Trophoblast cell (in vitro differentiated cells and primary cell): ENCODE results near the gene MTHFS.

Experiments used
- DNase-seq, 2 donors: peaks; one replicate each; pipeline ENCODE4 v3.0.0-alpha.2; 2016
- H2AFZ ChIP-seq: 2 replicates; pipeline ENCODE4 v1.6.1; 2013; ENCODE audit warnings: low read length, moderate library complexity, mild to moderate bottlenecking; ENCODE audit not compliant: insufficient read depth, poor library complexity
- H2AK5ac ChIP-seq: 2 replicates; pipeline ENCODE4 v1.6.1; 2013; ENCODE audit warnings: mild to moderate bottlenecking, low read length
- H2BK120ac ChIP-seq: 2 replicates; pipeline ENCODE4 v1.6.1; 2013; ENCODE audit warnings: low read length, mild to moderate bottlenecking, moderate library complexity; ENCODE audit not compliant: insufficient read depth, poor library complexity
- H2BK12ac ChIP-seq: 2 replicates; pipeline ENCODE4 v1.6.1; 2013; ENCODE audit warnings: mild to moderate bottlenecking, low read length, moderate library complexity
- H2BK5ac ChIP-seq: 2 replicates; pipeline ENCODE4 v1.6.1; 2013; ENCODE audit warnings: low read length, low read depth, moderate library complexity, mild to moderate bottlenecking; ENCODE audit not compliant: poor library complexity
- H3K14ac ChIP-seq: 2 replicates; pipeline ENCODE4 v1.6.1; 2013; ENCODE audit warnings: mild to moderate bottlenecking, low read length
- H3K18ac ChIP-seq: 2 replicates; pipeline ENCODE4 v1.6.1; 2013; ENCODE audit warnings: mild to moderate bottlenecking, low read length
- H3K23ac ChIP-seq: 2 replicates; pipeline ENCODE4 v1.6.1; 2013; ENCODE audit warnings: low read length
- H3K27ac ChIP-seq: 2 replicates; pipeline ENCODE4 v1.5.1; 2013; ENCODE audit warnings: low read depth, mild to moderate bottlenecking, inconsistent platforms, low read length, moderate library complexity
- H3K27me3 ChIP-seq: 2 replicates; pipeline ENCODE4 v1.6.1; 2013; ENCODE audit warnings: inconsistent platforms, mild to moderate bottlenecking, low read length, moderate library complexity; ENCODE audit not compliant: insufficient read depth
- H3K36me3 ChIP-seq, 2 experiments: 1 replicate in 1 of 2; 2 replicates in 1 of 2; pipeline ENCODE4 v1.6.1; 2013; ENCODE audit warnings: low read length in 2 of 2, mild to moderate bottlenecking in 2 of 2, moderate library complexity in 1 of 2; ENCODE audit not compliant: insufficient read depth in 2 of 2, control insufficient read depth in 1 of 2
- H3K4ac ChIP-seq: 2 replicates; pipeline ENCODE4 v1.6.1; 2013; ENCODE audit warnings: low read depth, mild to moderate bottlenecking, low read length, moderate library complexity
- H3K4me1 ChIP-seq, 2 experiments: 1 replicate in 1 of 2; 2 replicates in 1 of 2; pipeline ENCODE4 v1.6.1; 2013; ENCODE audit warnings: low read length in 2 of 2, mild to moderate bottlenecking in 2 of 2, moderate library complexity in 1 of 2; ENCODE audit not compliant: insufficient read depth in 2 of 2, control insufficient read depth in 1 of 2
- H3K4me2 ChIP-seq: 2 replicates; pipeline ENCODE4 v1.6.1; 2013; ENCODE audit warnings: inconsistent platforms, mild to moderate bottlenecking, low read length, moderate library complexity
- H3K4me3 ChIP-seq: 2 replicates; pipeline ENCODE4 v1.5.1; 2013; ENCODE audit warnings: mild to moderate bottlenecking, low read depth, low read length, inconsistent platforms
- H3K79me1 ChIP-seq: one replicate; pipeline ENCODE4 v1.6.1; 2013; ENCODE audit warnings: low read length
- H3K79me2 ChIP-seq: 2 replicates; pipeline ENCODE4 v1.6.1; 2013; ENCODE audit warnings: low read length, mild to moderate bottlenecking; ENCODE audit not compliant: control insufficient read depth, insufficient read depth, poor library complexity
- H3K9ac ChIP-seq: 2 replicates; pipeline ENCODE4 v1.6.1; 2013; ENCODE audit warnings: mild to moderate bottlenecking, low read length
- H3K9me3 ChIP-seq: 2 replicates; pipeline ENCODE4 v1.6.1; 2013; ENCODE audit warnings: low read depth, mild to moderate bottlenecking, control low read depth, inconsistent platforms, low read length; ENCODE audit not compliant: insufficient read depth
- H4K12ac ChIP-seq: 2 replicates; pipeline ENCODE4 v1.6.1; 2013; ENCODE audit warnings: low read depth, mild to moderate bottlenecking, low read length, moderate library complexity
- H4K8ac ChIP-seq: 2 replicates; pipeline ENCODE4 v1.6.1; 2013; ENCODE audit warnings: low read depth, mild to moderate bottlenecking, low read length, moderate library complexity
- H4K91ac ChIP-seq: one replicate; pipeline ENCODE4 v1.6.1; 2013; ENCODE audit warnings: low read depth, mild to moderate bottlenecking, low read length, moderate library complexity
- WGBS: extraction: QIAGEN DNeasy Blood & Tissue Kit; methylation state at CpG from one replicate; pipeline ENCODE4 v1.1.7; 2013; ENCODE audit warnings: missing lambda C conversion rate; ENCODE audit not compliant: insufficient read length, insufficient coverage; ENCODE audit errors: extremely low coverage; 5-methylcytosine and 5-hydroxymethylcytosine counted together

MTHFS gene

GRCh38 chr15:79897380-79897678 is 515 bp upstream of the MTHFS start:
- Histone ChIP-seq H3K14ac (peak overlapping the region; percentile 69), H2BK5ac (peak overlapping the region; percentile 37), H3K27me3 (no peaks in the 10 kb centered on the region), H2BK120ac (peak overlapping the region; percentile 61), H2AK5ac (no peak overlapping the region), H3K27ac (peak overlapping the region; percentile 78), H3K4me2 (peak overlapping the region; percentile 77), H3K4ac (peak overlapping the region; percentile 35), H3K18ac (peak overlapping the region; percentile 76), H3K79me1 (peaks cover 8% of the 10 kb centered on the region), H3K4me3 (peak overlapping the region; percentile 81), H4K8ac (peak overlapping the region; percentile 84), H2BK12ac (no peak overlapping the region), H3K36me3 (no peaks in the 10 kb centered on the region), H3K4me1 (peaks cover 0 to 2% of the 10 kb centered on the region in 2 experiments), H4K91ac (peak overlapping the region; percentile 76), H3K79me2 (peaks cover 10% of the 10 kb centered on the region), H3K9me3 (no peaks in the 10 kb centered on the region), H4K12ac (peak overlapping the region; percentile 79), H3K9ac (peak overlapping the region; percentile 71), H3K23ac (no peak overlapping the region), H2AFZ (peak overlapping the region; percentile 34)
- DNase-seq: no peak
- no CpG with 5 or more reads among the region's 8 CpGs for WGBS

- H3K18ac ChIP-seq: peak overlapping the region; percentile 61
- H3K4ac ChIP-seq: peak overlapping the region; percentile 84
- H3K4me2 ChIP-seq: peak overlapping the region; percentile 77
- H2AFZ ChIP-seq: peak overlapping the region; percentile 84
- peaks cover 0 to 2% of the 10 kb centered on the region in 2 experiments for H3K4me1 ChIP-seq
- peak overlapping the region; percentile 58 for H4K12ac ChIP-seq
- peaks cover 8% of the 10 kb centered on the region for H3K79me1 ChIP-seq
- H3K36me3 ChIP-seq: no peaks in the 10 kb centered on the region
- no peaks in the 10 kb centered on the region for H3K27me3 ChIP-seq
- peak overlapping the region; percentile 59 for H4K91ac ChIP-seq
- H3K9ac ChIP-seq: peak overlapping the region; percentile 82
- peak overlapping the region; percentile 35 for H2AK5ac ChIP-seq
- peak overlapping the region; percentile 69 for H3K14ac ChIP-seq
- H2BK5ac ChIP-seq: peak overlapping the region; percentile 36
- H4K8ac ChIP-seq: peak overlapping the region; percentile 96
- no peak for DNase-seq
- peaks cover 10% of the 10 kb centered on the region for H3K79me2 ChIP-seq
- WGBS: no CpG with 5 or more reads among the region's 10 CpGs
- peak overlapping the region; percentile 35 for H3K27ac ChIP-seq
- H3K23ac ChIP-seq: no peak overlapping the region
- H3K4me3 ChIP-seq: peak overlapping the region; percentile 81
- peak overlapping the region; percentile 44 for H2BK120ac ChIP-seq
- no peaks in the 10 kb centered on the region for H3K9me3 ChIP-seq
- no peak overlapping the region for H2BK12ac ChIP-seq
These were observed 632 bp downstream of the MTHFS start for GRCh38 chr15:79896131-79896633.

- no peak overlapping the region for H2BK120ac ChIP-seq
- H2BK12ac ChIP-seq: no peak overlapping the region
- no peaks in the 10 kb centered on the region for H3K79me1 ChIP-seq
- H3K79me2 ChIP-seq: no peaks in the 10 kb centered on the region
- no CpG with 5 or more reads among the region's 10 CpGs for WGBS
- H3K4me2 ChIP-seq: no peak overlapping the region
- H3K18ac ChIP-seq: no peak overlapping the region
- H3K4ac ChIP-seq: no peak overlapping the region
- H3K27me3 ChIP-seq: no peaks in the 10 kb centered on the region
- no peak overlapping the region for H3K9ac ChIP-seq
- H3K4me1 ChIP-seq: no peaks in the 10 kb centered on the region
- no peak overlapping the region for H2AK5ac ChIP-seq
- H3K14ac ChIP-seq: no peak overlapping the region
- no peak overlapping the region for H3K4me3 ChIP-seq
- no peak overlapping the region for H3K23ac ChIP-seq
- H2BK5ac ChIP-seq: no peak overlapping the region
- H3K9me3 ChIP-seq: no peaks in the 10 kb centered on the region
- H2AFZ ChIP-seq: no peak overlapping the region
- H4K91ac ChIP-seq: no peak overlapping the region
- H3K36me3 ChIP-seq: peaks cover 0 to 10% of the 10 kb centered on the region in 2 experiments
- no peak overlapping the region for H4K8ac ChIP-seq
- no peak for DNase-seq
- H3K27ac ChIP-seq: no peak overlapping the region
- H4K12ac ChIP-seq: no peak overlapping the region
These were observed 9.5 kb downstream of the MTHFS start for GRCh38 chr15:79887054-79887930.

- Histone ChIP-seq H4K12ac (no peak overlapping the region), H3K4me3 (no peak overlapping the region), H3K14ac (no peak overlapping the region), H4K8ac (no peak overlapping the region), H2BK120ac (no peak overlapping the region), H3K27me3 (no peaks in the 10 kb centered on the region), H3K4me2 (no peak overlapping the region), H2AFZ (no peak overlapping the region), H3K79me2 (no peaks in the 10 kb centered on the region), H4K91ac (no peak overlapping the region), H3K36me3 (peaks cover 0 to 13% of the 10 kb centered on the region in 2 experiments), H3K4ac (no peak overlapping the region), H2AK5ac (no peak overlapping the region), H3K9ac (no peak overlapping the region), H3K9me3 (peaks cover 2% of the 10 kb centered on the region), H3K18ac (no peak overlapping the region), H3K4me1 (no peaks in the 10 kb centered on the region), H2BK12ac (no peak overlapping the region), H3K27ac (no peak overlapping the region), H3K23ac (no peak overlapping the region), H3K79me1 (no peaks in the 10 kb centered on the region), H2BK5ac (no peak overlapping the region)
- no peak for DNase-seq
- WGBS: no CpG with 5 or more reads among the region's 3 CpGs
These were observed 10.7 kb downstream of the MTHFS start for GRCh38 chr15:79886124-79886523.
